ENCODE results near the gene CCDC28A.

DNA sequence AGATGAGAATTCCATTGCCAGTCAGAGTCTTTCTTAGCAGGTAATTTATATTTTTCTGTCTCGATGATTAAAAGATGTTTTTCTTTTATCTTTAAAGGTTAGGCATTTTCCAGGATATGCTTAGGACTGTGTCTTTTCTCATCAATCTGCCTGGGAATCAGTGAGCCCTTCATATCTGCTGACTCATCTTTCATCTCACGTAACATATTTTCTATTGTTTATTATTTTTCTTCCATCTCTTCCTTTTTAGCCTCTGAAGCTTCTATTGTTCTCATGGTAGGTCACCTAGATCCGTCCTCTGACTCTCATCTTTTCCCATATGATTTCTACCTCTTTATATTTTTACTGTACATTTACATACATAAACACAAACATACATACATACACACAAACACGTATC, 8.7 kb downstream of the CCDC28A start:
- TF ChIP-seq, protein P1, sequence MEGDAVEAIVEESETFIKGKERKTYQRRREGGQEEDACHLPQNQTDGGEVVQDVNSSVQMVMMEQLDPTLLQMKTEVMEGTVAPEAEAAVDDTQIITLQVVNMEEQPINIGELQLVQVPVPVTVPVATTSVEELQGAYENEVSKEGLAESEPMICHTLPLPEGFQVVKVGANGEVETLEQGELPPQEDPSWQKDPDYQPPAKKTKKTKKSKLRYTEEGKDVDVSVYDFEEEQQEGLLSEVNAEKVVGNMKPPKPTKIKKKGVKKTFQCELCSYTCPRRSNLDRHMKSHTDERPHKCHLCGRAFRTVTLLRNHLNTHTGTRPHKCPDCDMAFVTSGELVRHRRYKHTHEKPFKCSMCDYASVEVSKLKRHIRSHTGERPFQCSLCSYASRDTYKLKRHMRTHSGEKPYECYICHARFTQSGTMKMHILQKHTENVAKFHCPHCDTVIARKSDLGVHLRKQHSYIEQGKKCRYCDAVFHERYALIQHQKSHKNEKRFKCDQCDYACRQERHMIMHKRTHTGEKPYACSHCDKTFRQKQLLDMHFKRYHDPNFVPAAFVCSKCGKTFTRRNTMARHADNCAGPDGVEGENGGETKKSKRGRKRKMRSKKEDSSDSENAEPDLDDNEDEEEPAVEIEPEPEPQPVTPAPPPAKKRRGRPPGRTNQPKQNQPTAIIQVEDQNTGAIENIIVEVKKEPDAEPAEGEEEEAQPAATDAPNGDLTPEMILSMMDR (IDR thresholded peaks at IDR 0.05) = no peak
- TF ChIP-seq EP300 (IDR thresholded peaks at IDR 0.05) = no peak
- no peak for TF ChIP-seq POLR2AphosphoS5 (IDR thresholded peaks at IDR 0.05)

Data from stomach (tissue), 4 donors.